DMS 273 (cell line): ENCODE results near the gene PAX5.

Source experiments
- DNase-seq: peaks from one replicate; lab custom pipeline; 2025; ENCODE audit not compliant: unreplicated experiment; lab: John Stamatoyannopoulos, UW

Gene PAX5

DNA sequence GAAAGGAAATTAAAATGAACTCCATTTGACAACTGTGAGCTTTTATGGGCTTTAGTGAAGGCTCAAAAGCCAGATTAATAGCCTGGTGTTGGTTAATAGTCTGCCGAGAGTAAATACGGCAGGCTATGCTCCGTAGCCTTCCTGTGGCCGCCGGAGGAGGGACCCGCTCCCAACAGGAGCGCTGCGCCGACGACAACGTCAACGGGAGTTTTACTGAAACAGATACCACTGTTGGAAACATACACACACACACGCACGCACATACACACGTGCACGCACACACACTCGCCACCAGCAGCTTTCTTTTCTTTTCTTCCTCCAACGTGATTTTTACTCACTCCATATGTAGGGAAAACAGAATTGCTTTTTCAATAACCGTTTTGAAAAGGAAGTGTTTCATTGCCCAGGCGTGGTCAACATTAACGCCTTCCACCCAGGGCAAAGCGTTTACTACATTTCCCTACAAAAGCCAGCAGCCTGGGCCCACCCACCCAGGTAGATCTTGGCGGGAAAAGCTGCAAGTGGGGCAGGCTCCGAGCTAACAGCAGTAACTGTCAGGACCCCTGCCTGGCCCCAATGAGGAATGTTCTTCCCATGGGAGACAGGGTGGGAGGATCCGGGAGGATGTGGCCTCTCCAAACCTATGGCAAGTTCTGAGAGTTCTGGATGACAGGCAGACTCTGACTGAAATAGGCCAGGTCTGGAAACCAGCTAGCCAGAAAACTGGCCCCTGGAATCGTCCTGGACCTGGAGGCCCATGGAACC is 72.3 kb downstream of the PAX5 start:
- no peak for DNase-seq

DNA sequence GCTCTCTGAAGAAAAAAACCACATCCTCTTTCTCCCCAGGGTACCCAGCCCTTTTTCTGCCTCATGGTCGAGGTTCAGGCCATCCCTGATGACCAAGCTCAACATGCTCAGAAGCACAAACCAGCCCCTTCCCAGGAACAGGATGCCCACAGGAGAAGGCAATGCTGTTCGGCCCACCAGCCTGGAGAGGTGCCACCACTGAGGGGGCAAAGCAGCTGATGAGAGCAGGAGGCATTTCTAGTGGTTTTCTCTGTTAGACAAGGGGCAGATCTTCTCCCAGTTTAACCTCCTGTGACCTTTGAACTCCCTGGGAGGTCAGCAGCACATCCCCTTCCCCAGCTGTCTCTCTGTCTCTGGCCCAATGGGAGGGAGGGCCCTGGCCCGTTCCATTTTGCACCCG is 73.0 kb downstream of the PAX5 start:
- DNase-seq, result no peak

DNA sequence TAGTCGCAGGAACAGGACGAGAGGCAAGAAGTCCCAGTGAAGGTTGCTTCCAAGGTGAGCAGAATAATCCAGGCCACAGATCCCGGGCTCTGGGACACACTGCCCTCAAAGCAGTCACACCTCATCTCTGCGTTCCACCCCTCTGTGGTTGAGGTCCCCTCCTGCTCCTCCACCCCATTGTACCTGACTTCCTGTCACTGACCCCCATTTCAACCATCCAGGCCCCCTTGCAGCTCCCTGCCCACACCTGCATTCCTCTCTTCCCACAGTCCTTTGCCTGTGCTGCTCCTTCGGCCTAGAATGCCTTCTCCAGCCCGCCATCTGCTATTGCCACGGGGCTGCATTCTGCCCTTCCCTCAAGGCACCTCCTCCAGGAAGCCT is 73.5 kb downstream of the PAX5 start:
- DNase-seq, result no peak

DNA sequence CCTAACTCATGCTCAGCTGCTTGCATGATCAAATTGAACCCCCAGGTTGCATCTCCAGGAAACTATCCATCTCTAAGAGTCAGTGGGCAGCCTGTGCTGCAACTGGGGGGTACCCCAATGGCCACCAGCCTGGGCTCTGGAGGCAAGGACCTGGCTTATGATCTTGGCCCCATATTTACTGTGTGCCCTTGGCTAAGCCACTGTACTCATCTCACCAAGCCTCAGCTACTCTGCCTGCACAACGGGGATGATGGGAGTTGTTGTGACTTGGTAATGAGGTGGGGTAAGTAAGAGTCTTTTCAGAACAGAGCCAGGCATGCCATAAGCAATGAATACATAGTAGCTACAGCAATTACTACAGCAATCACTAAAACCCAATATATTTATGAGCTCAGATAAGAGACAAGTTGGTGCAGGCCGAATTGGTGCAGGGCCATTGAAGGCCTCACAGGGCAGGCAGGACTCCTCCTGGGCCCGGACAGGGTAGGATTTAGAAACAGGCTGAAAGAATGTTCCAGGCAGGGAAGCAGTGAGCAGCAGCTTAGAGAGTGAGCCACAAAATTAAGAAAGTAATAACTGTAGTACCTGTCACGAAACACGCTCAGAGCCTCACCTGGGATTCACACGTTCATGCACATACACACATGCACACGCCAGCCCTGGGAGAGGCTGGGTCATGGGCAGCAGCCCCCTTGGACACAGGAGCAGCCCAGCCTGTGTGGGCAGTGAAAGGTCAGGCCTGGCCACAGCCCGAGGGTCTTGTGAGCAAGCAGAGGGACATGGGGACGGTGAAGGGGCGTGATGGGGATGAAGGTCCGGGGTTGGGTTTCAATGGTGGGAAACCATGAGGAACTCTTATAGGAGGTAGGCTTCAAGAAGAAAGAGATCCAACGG is 74.1 kb downstream of the PAX5 start:
- no peak for DNase-seq

DNA sequence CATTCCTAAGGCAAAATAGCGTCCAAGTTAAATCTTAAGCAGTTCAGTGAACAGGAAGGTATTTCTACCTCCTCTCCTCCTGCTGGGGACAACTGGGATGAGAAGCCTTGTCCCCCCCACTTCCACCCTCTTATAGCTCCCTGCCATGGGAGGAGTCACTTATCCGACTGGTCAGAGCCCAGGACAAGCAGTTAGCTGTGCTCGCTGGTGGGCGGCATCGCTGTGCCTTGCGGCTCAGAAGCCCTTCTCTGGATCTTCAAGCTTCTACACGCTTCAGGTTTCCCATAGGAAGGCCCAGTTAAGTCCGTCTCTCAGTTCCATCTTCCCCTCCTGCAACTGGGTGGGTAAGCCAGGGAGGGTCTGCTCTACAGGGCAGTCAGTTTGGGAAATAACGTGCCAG is 77.2 kb downstream of the PAX5 start:
- DNase-seq, result no peak

DNA sequence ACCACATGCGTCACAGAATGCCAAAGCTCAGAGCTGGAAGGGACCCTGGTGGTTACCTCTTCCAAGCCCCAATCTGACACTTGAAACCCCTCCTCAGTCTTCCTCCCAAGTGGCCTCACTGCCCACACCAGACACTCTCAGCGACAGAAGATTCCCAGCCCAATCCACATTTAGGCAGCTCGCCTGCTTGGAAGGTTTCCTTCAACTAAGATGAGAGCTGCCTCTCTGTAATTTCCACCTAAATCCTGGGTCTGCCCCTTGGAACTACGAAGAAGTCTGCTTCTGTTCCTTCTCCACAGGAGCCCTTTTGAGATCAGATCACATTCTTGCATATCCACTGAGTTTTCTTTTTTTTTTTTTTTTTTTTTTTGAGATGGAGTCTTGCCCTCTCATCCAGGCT is 83.7 kb downstream of the PAX5 start:
- DNase-seq, result no peak

DNA sequence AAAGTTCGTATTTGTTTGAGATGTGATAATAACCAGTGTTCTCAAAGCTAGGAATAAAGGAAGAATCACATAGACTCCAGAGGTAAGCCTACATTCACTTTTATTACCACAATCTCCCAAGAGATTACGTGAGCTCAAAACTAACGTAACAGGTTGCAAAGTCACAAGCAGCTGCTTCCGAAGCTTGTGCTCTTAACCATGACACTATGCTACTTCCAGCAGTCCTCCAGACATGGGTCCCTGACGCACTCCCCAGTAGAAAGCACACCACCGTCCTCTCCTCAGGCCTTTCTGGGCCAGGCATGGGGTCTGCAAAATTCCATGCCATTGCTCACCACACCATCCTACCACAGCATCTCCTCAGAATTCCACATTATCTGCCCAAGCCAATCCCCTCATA is 84.6 kb downstream of the PAX5 start:
- DNase-seq, result no peak

DNA sequence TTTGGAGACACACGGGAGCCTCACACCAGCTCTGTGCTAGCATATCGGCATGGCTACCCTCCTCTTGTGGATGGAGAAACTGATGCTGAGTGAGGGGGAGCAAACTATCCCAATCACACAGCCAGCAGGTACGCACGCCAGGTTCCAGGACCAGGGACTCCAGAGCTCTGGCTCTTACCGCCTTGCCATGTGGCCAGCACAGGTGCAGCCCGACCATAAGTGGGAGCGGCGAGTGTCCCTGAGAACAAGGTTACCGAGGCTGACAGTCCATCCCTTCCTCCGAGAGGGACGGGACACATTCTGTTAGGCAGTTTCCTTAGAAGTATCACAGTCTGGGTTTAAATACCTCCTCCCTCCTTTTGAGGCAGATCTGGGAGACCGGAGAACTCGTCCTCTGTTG is 86.0 kb downstream of the PAX5 start:
- DNase-seq, result no peak

DNA sequence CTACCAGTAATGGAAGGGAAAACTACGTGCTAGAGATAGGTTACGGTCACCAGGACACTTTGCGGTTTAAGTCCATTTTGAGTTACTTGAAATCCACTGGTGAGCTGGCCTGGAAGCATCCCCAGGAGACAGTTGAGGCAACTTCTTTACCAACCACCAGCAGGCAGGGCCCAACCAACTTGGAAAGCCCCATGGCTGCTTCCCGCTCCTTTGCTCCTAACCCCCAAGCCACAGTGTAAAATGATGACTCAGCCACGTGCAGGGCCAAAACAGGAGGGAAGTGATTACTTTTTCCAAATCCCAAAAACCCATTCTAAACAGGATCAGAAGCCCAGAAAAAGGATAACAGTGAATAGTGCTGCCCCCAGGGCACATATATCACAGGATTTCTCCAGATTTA is 87.4 kb downstream of the PAX5 start:
- DNase-seq, result no peak

DNA sequence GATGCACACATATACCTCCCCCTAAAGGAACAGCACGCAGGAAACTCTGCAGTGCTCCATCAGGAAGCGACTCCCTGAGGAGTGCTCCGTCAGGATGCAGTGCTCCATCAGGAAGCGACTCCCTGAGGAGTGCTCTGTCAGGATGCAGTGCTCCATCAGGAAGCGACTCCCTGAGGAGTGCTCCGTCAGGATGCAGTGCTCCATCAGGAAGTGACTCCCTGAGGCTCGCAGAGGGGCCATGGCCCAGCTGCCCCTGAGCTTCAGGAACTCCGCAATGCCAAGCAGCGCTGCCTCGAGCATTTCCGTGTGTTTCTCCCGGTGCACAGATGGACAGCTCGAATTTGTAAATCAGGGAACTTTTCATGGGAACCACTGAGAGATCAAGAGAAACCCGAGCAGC is 88.1 kb downstream of the PAX5 start:
- no peak for DNase-seq

DNA sequence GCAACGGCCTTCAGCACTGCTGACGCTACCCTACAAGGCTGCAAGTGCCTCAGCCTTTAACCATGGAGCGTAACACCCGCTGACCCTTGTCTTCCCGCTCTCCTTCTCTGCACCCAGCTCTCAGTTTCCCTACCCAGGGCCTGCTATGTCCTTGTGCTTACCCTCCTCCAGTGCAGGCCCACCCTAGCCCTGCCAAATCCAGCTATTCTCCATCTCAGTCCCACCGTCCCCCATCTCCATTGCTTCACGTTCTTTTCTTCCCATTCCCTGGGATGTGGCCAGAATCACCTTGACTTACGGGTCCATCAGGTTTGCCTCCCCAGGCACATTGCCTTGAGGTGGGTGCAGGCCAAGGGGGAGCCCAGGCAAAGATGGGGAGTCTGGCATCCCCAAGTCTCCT is 91.2 kb downstream of the PAX5 start:
- no peak for DNase-seq

DNA sequence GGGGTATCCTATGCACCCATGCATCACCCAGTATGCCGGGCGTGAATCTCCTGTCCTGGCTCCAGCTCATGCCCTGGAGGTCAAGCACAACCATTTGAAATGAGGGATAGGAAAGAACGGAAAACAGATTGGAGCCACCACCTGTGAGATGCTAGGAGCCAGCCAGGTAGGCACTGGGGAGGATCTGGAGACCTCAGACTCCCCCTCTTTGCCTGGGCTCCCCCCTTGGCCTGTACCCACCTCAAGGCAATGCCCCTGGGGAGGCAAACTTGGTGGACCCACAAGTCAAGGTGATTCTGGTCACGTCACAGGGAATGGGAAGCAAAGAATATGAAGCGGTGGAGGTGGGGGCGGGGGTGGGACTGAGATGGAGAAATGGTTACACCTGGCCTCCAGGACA is 92.6 kb downstream of the PAX5 start:
- DNase-seq, result no peak

DNA sequence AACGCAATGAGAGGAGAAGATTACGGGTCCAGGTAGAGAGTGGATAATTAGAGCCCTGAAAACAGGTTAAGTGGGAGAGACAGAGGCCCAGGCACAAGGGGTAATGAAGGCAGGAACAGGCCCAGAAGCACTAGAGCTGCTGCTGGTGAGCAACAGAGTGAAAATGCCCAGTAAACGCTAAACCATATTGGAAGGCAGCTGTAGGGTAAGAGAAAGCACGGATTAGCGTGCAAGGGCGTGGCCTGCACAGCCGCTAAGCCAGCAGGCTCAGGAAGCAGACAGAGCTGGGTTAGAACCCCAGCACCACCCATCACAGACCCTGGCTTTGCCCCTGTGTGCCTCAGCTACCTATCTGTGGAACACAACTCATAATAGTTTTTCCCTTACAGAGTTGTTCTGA is 93.2 kb downstream of the PAX5 start:
- no peak for DNase-seq

DNA sequence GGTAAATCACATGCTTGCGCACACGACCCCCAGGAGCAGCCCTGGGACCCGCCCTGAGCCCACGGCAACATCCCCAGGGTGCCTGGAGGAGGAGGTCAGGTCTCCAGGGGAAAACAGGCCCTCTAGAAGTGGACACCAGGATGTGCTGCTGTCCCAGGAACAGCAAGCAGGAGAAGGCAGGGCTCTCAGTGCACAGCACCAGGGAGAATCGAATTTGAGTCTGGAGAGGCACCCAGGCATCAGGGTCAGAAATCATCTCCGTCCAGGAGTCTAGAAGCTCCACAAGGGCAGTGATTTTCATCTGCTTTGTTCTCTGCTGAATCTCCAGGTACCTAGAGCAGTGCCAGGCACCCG is 93.6 kb downstream of the PAX5 start:
- no peak for DNase-seq

DNA sequence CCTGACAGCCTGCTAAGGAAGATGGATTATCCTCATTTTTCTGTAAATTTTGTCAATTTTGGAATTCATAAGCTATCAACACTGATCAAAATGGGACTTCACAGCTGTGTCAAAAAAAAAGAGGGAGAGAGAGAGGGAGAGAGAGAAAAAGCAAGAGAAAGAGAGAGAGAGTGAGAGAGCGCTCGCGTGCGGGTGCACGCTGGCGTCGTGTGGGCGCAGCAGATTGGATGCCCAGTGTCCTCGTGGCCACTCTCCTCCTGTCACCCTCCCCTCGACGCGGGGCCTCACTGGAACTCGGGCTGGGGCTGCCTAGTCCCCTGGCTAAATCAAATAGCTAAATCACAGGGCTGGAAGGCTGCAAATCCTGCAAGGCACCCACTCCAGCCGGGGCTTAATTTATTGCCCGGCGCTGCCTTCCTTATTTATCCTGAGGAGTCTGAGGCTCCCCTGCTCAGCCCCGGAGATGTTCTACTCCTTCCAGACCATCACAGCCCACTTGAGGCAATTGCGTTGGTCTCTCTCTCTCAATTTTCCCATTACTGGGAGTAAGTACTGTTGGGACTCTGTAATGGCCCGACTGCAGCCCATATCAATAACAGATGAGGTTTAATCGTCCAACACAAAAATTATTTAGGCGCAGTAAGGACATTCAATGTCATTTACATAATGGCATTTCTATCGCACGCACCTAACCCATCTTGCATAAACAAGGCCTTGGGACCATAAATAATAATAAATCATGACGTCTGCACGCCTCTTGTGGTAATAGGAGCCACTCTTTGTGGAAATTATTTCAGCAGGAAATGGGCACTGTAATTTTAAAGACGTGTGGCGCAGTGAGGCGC is 94.2 kb downstream of the PAX5 start:
- no peak for DNase-seq

DNA sequence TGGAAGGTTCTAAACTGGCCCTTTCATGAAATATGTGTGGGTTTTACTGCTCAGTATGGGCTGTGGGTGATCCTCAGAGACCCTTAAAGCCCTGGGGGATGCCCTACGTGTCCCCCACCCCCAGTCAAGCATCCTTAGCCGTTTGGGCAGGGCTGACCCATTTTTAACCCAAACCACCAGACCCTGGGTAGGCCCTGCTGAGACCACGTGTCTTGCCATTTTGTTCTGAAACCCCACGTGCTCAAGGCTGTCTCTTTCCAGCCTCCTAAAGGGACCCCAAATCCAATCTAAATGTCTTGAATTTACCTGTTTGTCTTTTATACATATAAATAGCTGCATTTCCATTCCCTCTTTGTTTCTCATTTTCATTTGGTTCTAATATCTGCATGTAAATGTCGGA is 94.9 kb downstream of the PAX5 start:
- no peak for DNase-seq

DNA sequence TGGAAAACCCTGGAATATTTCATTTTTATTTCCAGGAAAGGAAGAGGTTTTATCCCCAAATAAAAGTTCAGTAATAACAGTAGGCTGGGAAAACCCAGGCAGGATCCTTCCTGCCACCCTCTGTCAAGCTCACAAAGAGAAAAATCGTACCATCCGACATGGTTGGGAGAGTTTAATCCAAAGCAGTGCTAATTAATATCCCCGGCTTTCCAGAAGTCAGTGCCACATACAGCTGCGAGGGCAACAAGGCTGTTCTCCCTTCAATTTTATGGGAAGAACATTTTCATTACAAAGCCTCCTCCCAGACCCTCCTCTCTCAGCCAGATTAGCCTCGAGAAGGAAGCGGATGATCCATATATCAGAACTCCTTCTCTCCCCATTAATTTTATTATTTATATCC is 95.5 kb downstream of the PAX5 start:
- no peak for DNase-seq

DNA sequence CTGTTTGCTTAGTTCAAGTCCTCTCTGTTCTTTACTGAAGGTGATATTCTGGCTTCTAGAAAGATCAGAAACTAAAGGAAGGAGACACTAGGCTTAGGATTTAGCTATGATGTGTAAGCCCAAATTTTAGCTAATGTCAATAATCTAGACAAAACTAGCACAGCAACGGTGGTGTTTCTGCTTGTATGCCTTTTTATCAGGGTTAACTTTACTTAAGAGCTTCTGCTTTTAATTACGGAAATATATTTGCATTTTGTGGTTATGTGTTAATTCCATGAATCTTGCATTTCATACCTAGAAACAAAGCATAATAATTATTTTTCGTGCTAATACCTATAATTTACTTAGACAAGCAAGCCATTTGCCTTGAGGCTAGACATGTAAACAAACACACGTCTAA is 96.1 kb downstream of the PAX5 start:
- no peak for DNase-seq

DNA sequence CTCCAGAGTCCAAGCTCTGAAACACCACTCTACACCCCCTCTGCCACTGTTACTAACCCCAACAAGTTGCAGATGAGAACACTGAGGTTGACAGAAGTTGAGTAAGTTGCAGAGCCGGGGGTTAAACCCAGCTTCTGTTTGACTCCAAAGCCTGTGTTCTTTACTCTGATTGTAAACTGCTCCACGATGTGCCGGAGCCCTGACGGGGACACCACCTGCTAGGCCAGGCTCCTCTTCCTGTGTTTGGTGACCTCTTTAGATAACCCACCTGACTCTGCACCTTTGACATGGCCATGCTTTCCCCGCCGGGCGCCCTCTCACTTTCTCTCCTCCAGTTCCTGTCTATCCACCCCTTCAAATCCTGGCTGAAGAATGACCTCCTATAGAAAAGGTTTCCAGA is 96.7 kb downstream of the PAX5 start:
- no peak for DNase-seq

DNA sequence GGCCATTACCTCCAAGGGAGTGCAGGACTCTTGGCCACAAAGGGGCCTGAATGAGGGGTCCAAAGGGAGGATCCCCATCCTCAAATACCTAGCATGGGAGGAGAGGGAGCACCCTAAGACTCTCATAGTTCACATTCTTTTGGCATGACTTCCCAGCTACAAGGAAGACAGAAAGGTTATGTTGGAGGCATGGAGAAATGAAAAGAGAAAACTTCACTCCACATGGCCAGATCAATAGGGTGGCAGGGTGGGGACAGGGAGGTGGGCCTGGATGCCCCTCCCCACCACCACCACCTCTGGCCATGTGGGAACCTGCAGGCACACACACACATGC is 97.6 kb downstream of the PAX5 start:
- DNase-seq, result no peak

DNA sequence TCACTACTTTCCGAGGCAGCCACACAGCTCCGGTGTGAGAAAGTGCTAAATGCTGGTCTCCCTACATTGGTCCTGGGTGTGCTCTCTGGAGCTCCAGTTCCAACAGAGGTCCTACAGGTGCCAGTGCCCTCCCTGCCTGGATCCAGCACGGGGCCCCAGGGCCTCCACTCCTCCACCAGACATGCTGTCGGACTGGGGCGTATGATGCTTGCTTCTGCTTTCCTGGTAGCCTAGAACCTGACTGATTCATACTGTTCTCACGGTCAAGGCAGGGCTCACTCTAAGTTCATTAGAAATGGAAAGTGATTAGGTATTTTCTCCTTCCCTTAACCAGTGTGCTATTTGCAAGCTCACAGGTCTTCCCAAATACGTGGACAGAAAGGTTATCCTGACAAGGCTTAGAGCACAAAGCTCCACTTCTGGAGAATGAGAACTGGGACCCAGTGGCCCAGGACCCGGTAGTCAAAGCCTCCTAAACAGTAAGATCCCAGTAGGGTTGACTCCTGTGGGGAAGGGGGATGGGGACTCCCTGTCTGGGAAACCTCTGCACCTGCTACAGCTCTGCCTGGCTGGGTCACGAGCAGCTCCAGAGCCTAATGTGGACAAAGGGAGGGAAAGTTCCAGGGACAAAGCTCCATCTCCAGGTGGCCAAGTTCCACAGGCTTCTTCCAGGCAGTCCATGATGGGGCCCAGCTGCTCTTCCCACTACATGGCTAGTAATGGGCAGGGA is 98.1 kb downstream of the PAX5 start:
- no peak for DNase-seq
